ENCODE measurements around the gene TBC1D5. TPM values are rescaled to one million over a fixed set of nuclear protein-coding genes. Genes with fewer than 3 reads are reported as not detected.
"Not testable (repeated sequence)": the region's sequence is repeated elsewhere in the genome, so short reads cannot be mapped to it uniquely, and the experiment has no call there.

TBC1D5 gene
- total RNA-seq, 1 donor from 2014 or later: 32.1 TPM

DNA sequence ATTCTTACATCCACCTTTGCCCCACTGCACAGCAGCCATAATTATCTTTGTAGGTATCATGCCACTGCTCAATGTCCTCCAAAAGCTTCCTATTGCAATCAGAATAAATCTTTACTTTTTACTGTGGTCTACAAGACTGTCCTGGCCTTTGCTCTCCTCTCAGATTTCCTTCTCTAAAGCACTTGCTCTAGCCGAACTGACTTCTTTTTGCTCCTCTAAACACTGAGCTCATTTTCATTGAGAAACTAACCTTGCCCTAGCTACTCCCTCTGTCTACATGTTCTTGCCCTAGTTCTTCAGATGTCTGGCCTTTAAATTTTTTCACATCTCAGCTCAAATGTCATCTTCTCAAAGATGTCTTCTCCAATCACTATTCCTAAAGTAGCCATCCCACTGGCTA lies 342.8 kb downstream of the TBC1D5 start:
- TF ChIP-seq, protein P1, sequence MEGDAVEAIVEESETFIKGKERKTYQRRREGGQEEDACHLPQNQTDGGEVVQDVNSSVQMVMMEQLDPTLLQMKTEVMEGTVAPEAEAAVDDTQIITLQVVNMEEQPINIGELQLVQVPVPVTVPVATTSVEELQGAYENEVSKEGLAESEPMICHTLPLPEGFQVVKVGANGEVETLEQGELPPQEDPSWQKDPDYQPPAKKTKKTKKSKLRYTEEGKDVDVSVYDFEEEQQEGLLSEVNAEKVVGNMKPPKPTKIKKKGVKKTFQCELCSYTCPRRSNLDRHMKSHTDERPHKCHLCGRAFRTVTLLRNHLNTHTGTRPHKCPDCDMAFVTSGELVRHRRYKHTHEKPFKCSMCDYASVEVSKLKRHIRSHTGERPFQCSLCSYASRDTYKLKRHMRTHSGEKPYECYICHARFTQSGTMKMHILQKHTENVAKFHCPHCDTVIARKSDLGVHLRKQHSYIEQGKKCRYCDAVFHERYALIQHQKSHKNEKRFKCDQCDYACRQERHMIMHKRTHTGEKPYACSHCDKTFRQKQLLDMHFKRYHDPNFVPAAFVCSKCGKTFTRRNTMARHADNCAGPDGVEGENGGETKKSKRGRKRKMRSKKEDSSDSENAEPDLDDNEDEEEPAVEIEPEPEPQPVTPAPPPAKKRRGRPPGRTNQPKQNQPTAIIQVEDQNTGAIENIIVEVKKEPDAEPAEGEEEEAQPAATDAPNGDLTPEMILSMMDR (conservative IDR thresholded peaks at IDR 0.05; ENCODE audit: low read depth, low read length): no peak
- no peak for DNase-seq (ENCODE audit: low read depth)
- no peak overlapping the region for H3K4me3 ChIP-seq (ENCODE audit: low read depth, low read length)

DNA sequence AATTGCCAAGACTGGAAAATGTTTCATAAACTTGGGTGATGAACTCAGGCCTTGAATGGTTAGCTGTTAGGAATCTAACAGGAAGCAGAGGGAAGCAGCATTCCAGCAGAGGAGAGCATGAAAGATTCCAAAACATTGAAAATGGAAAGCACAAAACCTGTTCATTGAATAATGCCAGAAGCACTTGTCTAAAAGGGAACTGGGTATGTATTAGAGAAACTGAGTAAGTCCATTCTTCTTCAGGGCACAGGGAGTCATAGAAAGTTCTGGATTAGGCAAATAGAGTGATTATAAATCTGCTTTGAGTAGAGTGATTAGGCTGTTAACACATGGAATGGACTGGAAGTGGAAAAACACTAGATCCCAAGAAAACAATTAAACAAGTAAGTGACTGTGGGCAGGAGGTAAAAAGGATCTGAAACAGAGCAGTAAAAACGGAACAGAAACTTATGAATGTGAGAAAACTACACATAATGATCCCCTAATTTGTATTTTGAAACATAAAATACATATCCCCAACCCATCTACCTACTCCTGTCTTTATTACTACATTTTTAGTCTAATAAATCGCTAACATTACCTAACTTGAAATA lies 343.4 kb downstream of the TBC1D5 start:
- TF ChIP-seq, protein P1 (conservative IDR thresholded peaks at IDR 0.05; ENCODE audit: low read depth, low read length): no peak
- no peak overlapping the region for H3K4me3 ChIP-seq (ENCODE audit: low read depth, low read length)
- no peak for DNase-seq (ENCODE audit: low read depth)

- no peak for DNase-seq (ENCODE audit: low read depth)
- TF ChIP-seq, protein P1 (conservative IDR thresholded peaks at IDR 0.05; ENCODE audit: low read depth, low read length): no peak
- no peak overlapping the region for H3K4me3 ChIP-seq (ENCODE audit: low read depth, low read length)
Observed at GRCh38 chr3:17396036-17396435, 346.4 kb downstream of the TBC1D5 start.

DNA sequence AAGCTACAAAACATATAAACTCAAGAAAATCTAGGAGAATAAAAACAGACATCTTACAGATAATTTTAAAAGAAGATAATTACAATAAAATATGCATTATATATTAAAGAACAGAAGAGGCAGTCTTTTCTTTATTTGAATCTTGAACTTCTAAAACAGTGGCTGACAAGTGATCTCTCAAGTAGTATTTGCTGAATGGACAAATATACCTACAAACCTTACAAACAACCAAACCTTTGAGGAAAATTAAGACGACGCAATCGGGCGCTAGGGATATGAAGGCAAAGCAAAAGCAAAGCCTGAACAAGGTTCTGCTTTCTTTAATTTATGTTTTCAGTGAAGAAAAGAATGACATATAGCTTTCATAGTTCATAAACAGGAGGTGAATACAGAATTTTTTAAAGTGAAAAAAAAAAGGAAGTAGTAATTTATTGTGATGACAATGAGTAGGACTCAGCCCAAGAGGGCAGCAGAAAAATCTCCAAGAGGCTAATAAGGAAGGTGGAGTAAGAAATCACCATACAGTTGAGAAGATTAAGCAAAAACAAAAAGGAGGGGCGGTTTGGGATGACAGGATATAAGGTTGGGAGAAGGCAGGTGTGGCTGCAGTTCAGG lies 347.8 kb downstream of the TBC1D5 start:
- TF ChIP-seq, protein P1 (conservative IDR thresholded peaks at IDR 0.05; ENCODE audit: low read depth, low read length): no peak
- no peak overlapping the region for H3K4me3 ChIP-seq (ENCODE audit: low read depth, low read length)
- no peak for DNase-seq (ENCODE audit: low read depth)

GRCh38 chr3:17392516-17392915 lies 349.9 kb downstream of the TBC1D5 start:
- DNase-seq (ENCODE audit: low read depth); H3K4me3 ChIP-seq (ENCODE audit: low read depth, low read length): not testable (repeated sequence)

DNA sequence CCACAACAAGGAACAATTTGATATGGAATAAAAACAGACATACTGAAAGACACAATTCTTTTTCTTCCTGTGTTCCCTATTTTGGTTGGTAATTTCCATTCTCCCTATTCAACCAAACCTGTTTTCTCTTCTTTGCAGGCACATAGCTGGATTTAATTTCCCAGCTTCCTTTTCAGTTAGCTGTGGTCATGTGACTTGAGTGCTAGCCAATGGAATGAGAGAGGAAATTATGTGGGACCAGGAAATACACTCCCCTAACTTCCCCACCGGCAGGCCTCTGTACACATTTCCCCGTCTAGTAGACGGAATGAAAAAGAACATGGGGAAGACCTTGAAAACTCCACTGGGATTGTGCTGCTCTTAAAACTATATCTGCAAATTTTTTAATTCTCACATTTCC lies 351.6 kb downstream of the TBC1D5 start:
- TF ChIP-seq, protein P1 (conservative IDR thresholded peaks at IDR 0.05; ENCODE audit: low read depth, low read length): no peak
- H3K4me3 ChIP-seq (ENCODE audit: low read depth, low read length): no peak overlapping the region

GRCh38 chr3:17387108-17387507 lies 355.3 kb downstream of the TBC1D5 start:
- DNase-seq (ENCODE audit: low read depth): no peak
- no peak overlapping the region for H3K4me3 ChIP-seq (ENCODE audit: low read depth, low read length)
- TF ChIP-seq, protein P1 (conservative IDR thresholded peaks at IDR 0.05; ENCODE audit: low read depth, low read length): no peak

More for the DNA sequence above, 351.6 kb downstream of the TBC1D5 start:
- DNase-seq (ENCODE audit: low read depth): no peak

Measured in epithelial cell of proximal tubule (primary cell).